ENCODE results near the gene ADAM22.
A peak's percentile ranks its signal among the peaks of the same experiment; 100 is the strongest.
"Not testable (repeated sequence)": the region's sequence is repeated elsewhere in the genome, so short reads cannot be mapped to it uniquely, and the experiment has no call there.

ADAM22 gene
- 1.8 to 7.3 reads per million in 2 experiments for total RNA-seq

GRCh38 chr7:87933953-87934698 is at the start of gene ADAM22:
Gene ADAM22, plus strand, starts transcription at chr7:87934251. Its CDS starts 215 bp downstream, at chr7:87934466.
- peak; percentile 67 for DNase-seq (ENCODE audit: low read depth)

GRCh38 chr7:87885018-87885417 is 49.0 kb upstream of the ADAM22 start:
- DNase-seq (ENCODE audit: low read depth), result no peak

GRCh38 chr7:87886875-87887274 is 47.2 kb upstream of the ADAM22 start:
- DNase-seq (ENCODE audit: low read depth), result no peak

- no peak for DNase-seq (ENCODE audit: low read depth)
Measured at GRCh38 chr7:87895363-87895762, 38.7 kb upstream of the ADAM22 start.

GRCh38 chr7:87899255-87899654 is 34.8 kb upstream of the ADAM22 start:
- no peak for DNase-seq (ENCODE audit: low read depth)

- DNase-seq (ENCODE audit: low read depth), result not testable (repeated sequence)
Measured at GRCh38 chr7:87907136-87907906, 26.7 kb upstream of the ADAM22 start.

- not testable (repeated sequence) for DNase-seq (ENCODE audit: low read depth)
Measured at GRCh38 chr7:87908814-87909213, 25.2 kb upstream of the ADAM22 start.

- no peak for DNase-seq (ENCODE audit: low read depth)
Measured at GRCh38 chr7:87912121-87912520, 21.9 kb upstream of the ADAM22 start.

- no peak for DNase-seq (ENCODE audit: low read depth)
Measured at GRCh38 chr7:87918740-87919139, 15.3 kb upstream of the ADAM22 start.

- DNase-seq (ENCODE audit: low read depth), result no peak
Measured at GRCh38 chr7:87919875-87920274, 14.2 kb upstream of the ADAM22 start.

- no peak for DNase-seq (ENCODE audit: low read depth)
Measured at GRCh38 chr7:87920578-87920977, 13.5 kb upstream of the ADAM22 start.

- DNase-seq (ENCODE audit: low read depth), result not testable (repeated sequence)
Measured at GRCh38 chr7:87922759-87923395, 11.2 kb upstream of the ADAM22 start.

- DNase-seq (ENCODE audit: low read depth), result no peak
Measured at GRCh38 chr7:87926581-87927461, 7.2 kb upstream of the ADAM22 start.

GRCh38 chr7:87933605-87933952 is 472 bp upstream of the ADAM22 start:
- DNase-seq (ENCODE audit: low read depth), result no peak

GRCh38 chr7:87934699-87935383 is 790 bp downstream of the ADAM22 start:
- no peak for DNase-seq (ENCODE audit: low read depth)

- DNase-seq (ENCODE audit: low read depth), result no peak
Measured at GRCh38 chr7:87935384-87935706, 1.3 kb downstream of the ADAM22 start.

- DNase-seq (ENCODE audit: low read depth), result no peak
Measured at GRCh38 chr7:87941138-87941537, 7.1 kb downstream of the ADAM22 start.

- DNase-seq (ENCODE audit: low read depth), result no peak
Measured at GRCh38 chr7:87944547-87944946, 10.5 kb downstream of the ADAM22 start.

GRCh38 chr7:87945926-87946325 is 11.9 kb downstream of the ADAM22 start:
- not testable (repeated sequence) for DNase-seq (ENCODE audit: low read depth)

GRCh38 chr7:87948371-87948770 is 14.3 kb downstream of the ADAM22 start:
- DNase-seq (ENCODE audit: low read depth), result no peak

- DNase-seq (ENCODE audit: low read depth), result no peak
Measured at GRCh38 chr7:87959336-87959735, 25.3 kb downstream of the ADAM22 start.

Measured in T follicular helper cell (primary cell).